Gastrocnemius medialis (tissue), 4 donors: ENCODE data around the gene ATP13A3. TPM values are rescaled to one million over a fixed set of nuclear protein-coding genes. Genes with fewer than 3 reads are reported as not detected.

ENCODE experiments used
- ATAC-seq, 2 donors: fragments of 150-250 bp; one replicate each; pipeline ENCODE4 v1.9.1; 2016
- DNase-seq, 2 donors: peaks; one replicate each; pipeline ENCODE4 v3.0.0-alpha.2; 2019
- H3K27ac ChIP-seq, 4 donors: fragments of 200-600 bp; sonication (generic); 1 replicate in 1 of 4; 2 replicates in 3 of 4; pipeline ENCODE4 v1.5.1; 2016 to 2018; ENCODE audit warnings: mild to moderate bottlenecking in 2 of 4, moderate library complexity in 1 of 4
- H3K27me3 ChIP-seq, 3 donors: fragments of 200-600 bp; sonication (generic) in 2 of 3; 1 replicate in 1 of 3; 2 replicates in 2 of 3; pipeline versions ENCODE4 v1.5.1 to v1.6.0; 2016 to 2019; ENCODE audit warnings: mild to moderate bottlenecking in 1 of 3, moderate library complexity in 1 of 3
- H3K36me3 ChIP-seq, 2 donors: fragments of 200-600 bp; sonication (generic) in 1 of 2; one replicate each; pipeline ENCODE4 v1.5.1; 2017 to 2018
- H3K4me1 ChIP-seq, 2 donors: fragments of 200-600 bp; sonication (generic) in 1 of 2; one replicate each; pipeline ENCODE4 v1.5.1; 2016 to 2017; ENCODE audit warnings: mild to moderate bottlenecking in 2 of 2
- H3K4me3 ChIP-seq, 4 donors: fragments of 200-600 bp; sonication (generic) in 3 of 4; 1 replicate in 1 of 4; 2 replicates in 3 of 4; pipeline ENCODE4 v1.5.1; 2016 to 2019; ENCODE audit warnings: mild to moderate bottlenecking in 2 of 4
- H3K9me3 ChIP-seq, 3 donors: fragments of 200-600 bp; sonication (generic) in 2 of 3; 1 replicate in 1 of 3; 2 replicates in 2 of 3; pipeline ENCODE4 v1.5.1; 2016 to 2019
- CTCF ChIP-seq, 5 experiments: fragments of 450-650 bp in 3 of 5; fragments of 200-600 bp in 2 of 5; sonication (generic) in 2 of 5; IDR thresholded peaks in 4 of 5; conservative IDR thresholded peaks in 1 of 5; 1 replicate in 4 of 5; 2 replicates in 1 of 5; pipeline ENCODE4 v1.5.1; 2016 to 2019; ENCODE audit warnings: antibody characterized with exemption in 5 of 5, mild to moderate bottlenecking in 3 of 5, moderate library complexity in 3 of 5
- POLR2A ChIP-seq, 2 donors: fragments of 450-650 bp; IDR thresholded peaks; one replicate each; pipeline ENCODE4 v1.6.1; 2017; ENCODE audit warnings: antibody characterized with exemption in 2 of 2, mild to moderate bottlenecking in 2 of 2, moderate library complexity in 2 of 2
- in situ Hi-C, 4 donors: fragments of 200-750 bp; cut with MboI; loops; one replicate each; pipeline versions ENCODE4 v1.15.0 to v1.8.0; 2017; ENCODE audit warnings: low sequenced_read_pairs in 4 of 4
- intact Hi-C: fragments of 100-400 bp; cut with DNase I; formaldehyde crosslinking; loops from one replicate; pipeline ENCODE4 v1.15.1; 2023; ENCODE audit warnings: low total_unique reads
- total RNA-seq, 4 donors: library from RNA; depleted of rRNA; stranded (reverse); fragments of >200 nt; gene quantifications; one replicate each; pipeline versions ENCODE4 v1.1.0 to v1.2.3, GENCODE V29; 2016

ATP13A3 gene
- total RNA-seq, 4 donors from 2014 or later = 31.8 to 90.2 (median 57.3) TPM

- ATAC-seq = no peak
- no peak for TF ChIP-seq POLR2A (IDR thresholded peaks at IDR 0.05)
- no peak for TF ChIP-seq CTCF (IDR thresholded peaks at IDR 0.05 in 4 of 5, conservative IDR thresholded peaks at IDR 0.05 in 1 of 5)
- Histone ChIP-seq H3K4me3 (no peak overlapping the region), H3K27ac (no peak overlapping the region), H3K27me3 (peaks cover 0 to 5% (median 1%) of the 10 kb centered on the region in 3 donors), H3K9me3 (no peaks in the 10 kb centered on the region), H3K4me1 (no peaks in the 10 kb centered on the region), H3K36me3 (no peaks in the 10 kb centered on the region)
- intact Hi-C loops = no loop called here
- in situ Hi-C loops = no loop called here
- no peak for DNase-seq
Observed at GRCh38 chr3:194381460-194381875, 105.3 kb downstream of the ATP13A3 start.

- Histone ChIP-seq H3K27ac (no peak overlapping the region), H3K4me1 (no peaks in the 10 kb centered on the region), H3K27me3 (peaks cover 0 to 12% (median 4%) of the 10 kb centered on the region in 3 donors), H3K4me3 (no peak overlapping the region), H3K9me3 (no peaks in the 10 kb centered on the region), H3K36me3 (no peaks in the 10 kb centered on the region)
- no peak for DNase-seq
- in situ Hi-C loops = no loop called here
- ATAC-seq = no peak
- intact Hi-C loops = no loop called here
- no peak for TF ChIP-seq CTCF (IDR thresholded peaks at IDR 0.05 in 4 of 5, conservative IDR thresholded peaks at IDR 0.05 in 1 of 5)
- TF ChIP-seq POLR2A (IDR thresholded peaks at IDR 0.05) = no peak
Observed at GRCh38 chr3:194380326-194380725, 106.5 kb downstream of the ATP13A3 start.

- TF ChIP-seq CTCF (IDR thresholded peaks at IDR 0.05 in 4 of 5, conservative IDR thresholded peaks at IDR 0.05 in 1 of 5) (no peak), POLR2A (IDR thresholded peaks at IDR 0.05) (no peak)
- H3K27me3 ChIP-seq = peaks cover 0 to 12% (median 4%) of the 10 kb centered on the region in 3 donors
- intact Hi-C loops (no loop called here), in situ Hi-C loops (no loop called here)
- no peaks in the 10 kb centered on the region for H3K4me1 ChIP-seq
- no peaks in the 10 kb centered on the region for H3K9me3 ChIP-seq
- ATAC-seq (no peak), DNase-seq (no peak)
- no peak overlapping the region for H3K27ac ChIP-seq
- H3K36me3 ChIP-seq = no peaks in the 10 kb centered on the region
- no peak overlapping the region for H3K4me3 ChIP-seq
Observed at GRCh38 chr3:194379651-194380050, 107.2 kb downstream of the ATP13A3 start.

- no peak for DNase-seq
Observed at GRCh38 chr3:194379231-194379630, 107.6 kb downstream of the ATP13A3 start.

More at GRCh38 chr3:194379231-194379630, 107.6 kb downstream of the ATP13A3 start:
- peaks cover 0 to 12% (median 4%) of the 10 kb centered on the region in 3 donors for H3K27me3 ChIP-seq
- H3K4me1 ChIP-seq = no peaks in the 10 kb centered on the region
- H3K27ac ChIP-seq = no peak overlapping the region
- no peak overlapping the region for H3K4me3 ChIP-seq
- in situ Hi-C loops = no loop called here
- H3K9me3 ChIP-seq = no peaks in the 10 kb centered on the region
- TF ChIP-seq CTCF (IDR thresholded peaks at IDR 0.05 in 4 of 5, conservative IDR thresholded peaks at IDR 0.05 in 1 of 5) = no peak
- no peak for TF ChIP-seq POLR2A (IDR thresholded peaks at IDR 0.05)
- ATAC-seq = no peak
- intact Hi-C loops = no loop called here
- H3K36me3 ChIP-seq = no peaks in the 10 kb centered on the region
